ENCODE results near the gene SMARCA2.

Gene SMARCA2

GRCh38 chr9:2015581-2016407 is 647 bp downstream of the SMARCA2 start:
- DNase-seq (ENCODE audit: low read depth) = peak; percentile 20

GRCh38 chr9:2016408-2017330 is 1.5 kb downstream of the SMARCA2 start:
- DNase-seq (ENCODE audit: low read depth) = peak; percentile 79

GRCh38 chr9:2017331-2018161 is 2.4 kb downstream of the SMARCA2 start:
- peak; percentile 76 for DNase-seq (ENCODE audit: low read depth)

- DNase-seq (ENCODE audit: low read depth) = no peak
Observed at GRCh38 chr9:2018162-2018643, 3.1 kb downstream of the SMARCA2 start.

- DNase-seq (ENCODE audit: low read depth) = no peak
Observed at GRCh38 chr9:2018764-2019558, 3.8 kb downstream of the SMARCA2 start.

- no peak for DNase-seq (ENCODE audit: low read depth)
Observed at GRCh38 chr9:2019723-2020122, 4.6 kb downstream of the SMARCA2 start.

DNA sequence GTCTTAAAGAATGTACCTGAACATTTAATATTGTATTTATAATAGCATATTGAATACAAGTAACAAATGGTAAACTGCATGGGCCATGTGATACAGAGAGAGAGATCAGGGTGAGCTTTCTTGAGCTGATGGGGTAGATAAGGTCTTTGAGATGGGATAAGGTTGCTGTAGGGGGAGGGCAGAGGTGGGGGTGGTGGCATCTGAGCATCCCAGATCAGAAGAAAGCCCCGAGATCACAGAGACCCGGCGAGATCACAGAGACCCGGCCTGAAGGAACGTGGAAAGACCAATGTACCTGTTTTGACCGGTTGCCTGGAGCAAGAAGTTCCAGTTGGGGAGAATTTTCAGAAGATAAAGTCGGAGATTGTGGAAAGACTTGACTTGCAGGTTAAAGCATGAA is 6.6 kb downstream of the SMARCA2 start:
- no peak for DNase-seq (ENCODE audit: low read depth)

DNA sequence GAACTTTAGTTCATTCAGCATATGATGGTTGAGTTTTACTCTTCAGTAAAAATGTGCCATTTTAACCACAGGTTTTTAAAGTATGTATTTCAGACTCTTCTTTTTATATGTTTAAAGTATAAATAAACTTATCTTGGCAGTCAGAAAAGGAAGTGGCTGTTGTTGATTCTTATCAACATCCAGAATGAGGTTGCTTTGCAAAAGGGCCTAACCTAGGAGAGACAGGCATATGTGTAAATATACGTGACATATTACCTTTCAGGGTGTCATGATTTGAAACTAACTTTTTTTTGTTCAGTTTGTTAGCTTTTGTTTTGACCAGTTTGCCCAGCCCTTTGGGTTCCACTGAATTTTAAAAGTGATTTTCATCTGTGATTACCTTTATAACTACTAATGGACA is 7.4 kb downstream of the SMARCA2 start:
- DNase-seq (ENCODE audit: low read depth) = peak; percentile 15

DNA sequence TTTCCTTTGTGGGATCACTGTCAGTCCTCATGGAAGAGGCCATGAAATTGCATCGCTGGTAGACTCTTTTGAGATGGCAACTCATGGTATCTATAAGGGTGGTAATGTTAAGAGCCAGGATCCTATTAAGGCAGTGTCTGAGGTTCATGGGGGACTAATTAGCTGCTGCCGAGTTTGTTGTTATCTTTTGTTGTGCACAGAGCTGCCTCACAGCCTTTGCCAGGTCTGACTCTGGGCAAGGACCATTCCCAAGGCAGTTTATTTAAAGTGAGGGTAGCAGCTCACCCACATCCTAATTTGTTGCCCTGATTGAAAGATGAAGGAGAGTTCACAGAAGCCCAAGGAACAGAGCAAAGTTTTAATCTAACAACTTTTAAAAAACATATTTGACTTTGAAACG is 7.9 kb downstream of the SMARCA2 start:
- no peak for DNase-seq (ENCODE audit: low read depth)

GRCh38 chr9:2023532-2023931 is 8.4 kb downstream of the SMARCA2 start:
- DNase-seq (ENCODE audit: low read depth) = peak; percentile 79

DNA sequence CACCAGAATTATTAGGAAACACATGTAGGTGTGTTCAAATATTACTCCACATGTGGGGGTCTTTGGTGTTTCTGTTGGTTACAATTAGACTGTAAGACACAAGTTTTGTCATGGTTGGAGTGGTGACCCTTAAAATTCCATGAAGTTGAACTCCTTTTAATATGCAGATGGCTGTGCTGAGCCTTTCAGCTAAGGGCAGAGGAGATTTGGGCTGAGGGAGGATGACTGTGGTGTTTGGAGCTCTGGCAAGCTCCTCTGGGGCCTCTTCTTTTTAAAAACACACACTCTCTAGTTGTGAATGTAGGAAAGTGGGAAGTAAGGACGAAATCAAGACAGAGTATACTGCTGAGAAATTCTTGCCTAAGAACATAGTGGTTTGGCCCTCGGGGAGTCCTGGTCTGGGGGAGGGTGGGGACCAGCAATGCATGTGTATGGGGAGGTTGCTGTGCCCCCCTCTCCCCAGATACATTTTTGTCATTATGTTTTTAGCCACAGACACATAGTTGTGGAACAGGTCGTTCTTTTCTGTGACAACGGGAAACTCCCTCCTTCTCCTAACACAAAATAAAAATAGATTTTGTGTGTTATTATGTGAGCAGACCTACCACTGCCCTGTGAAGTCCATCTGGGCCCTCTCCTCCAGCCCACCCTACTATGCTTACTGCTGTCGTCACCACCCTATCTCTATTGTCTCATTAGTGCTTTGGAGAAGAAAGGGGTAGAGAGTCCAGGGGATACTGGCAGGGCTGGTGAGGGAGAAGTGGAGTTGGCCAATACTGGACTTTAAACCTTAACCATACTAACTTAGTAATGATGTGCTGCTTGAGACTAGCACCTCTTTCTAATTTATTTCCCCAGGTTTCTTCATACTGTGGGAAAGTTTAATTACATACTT is 10.0 kb downstream of the SMARCA2 start:
- peak; percentile 12 for DNase-seq (ENCODE audit: low read depth)

GRCh38 chr9:2026220-2026997 is 11.3 kb downstream of the SMARCA2 start:
- DNase-seq (ENCODE audit: low read depth) = no peak

DNA sequence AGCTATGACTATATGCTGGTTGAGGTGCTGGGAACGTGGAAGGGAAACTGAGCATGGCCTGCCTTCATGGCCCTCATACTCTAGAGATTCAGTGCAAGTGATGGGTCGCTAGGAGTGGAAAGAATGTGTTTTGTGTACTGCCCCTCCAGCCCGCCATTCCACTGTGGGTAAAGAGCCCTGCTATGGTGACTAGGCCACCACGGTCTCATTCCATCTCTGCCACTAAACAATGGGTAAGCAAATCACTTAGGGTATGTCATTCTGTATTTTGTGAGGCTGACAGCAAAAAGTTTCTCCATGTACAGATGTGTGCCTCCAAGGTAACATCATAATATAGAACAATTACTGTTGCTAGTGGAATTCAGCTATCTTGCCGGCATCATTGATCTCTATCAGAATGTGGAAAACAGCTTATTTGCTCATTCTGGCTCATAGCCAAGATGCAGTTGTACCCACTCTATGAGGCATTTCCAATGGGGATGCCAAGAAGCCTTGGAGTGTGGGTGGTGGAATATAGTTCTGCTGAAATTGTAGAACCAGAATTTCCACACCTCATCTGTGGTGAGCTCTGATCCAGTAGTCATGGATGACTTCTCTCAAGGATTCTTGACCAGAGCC is 12.5 kb downstream of the SMARCA2 start:
- no peak for DNase-seq (ENCODE audit: low read depth)

- no peak for DNase-seq (ENCODE audit: low read depth)
Observed at GRCh38 chr9:2028888-2029287, 13.7 kb downstream of the SMARCA2 start.

DNA sequence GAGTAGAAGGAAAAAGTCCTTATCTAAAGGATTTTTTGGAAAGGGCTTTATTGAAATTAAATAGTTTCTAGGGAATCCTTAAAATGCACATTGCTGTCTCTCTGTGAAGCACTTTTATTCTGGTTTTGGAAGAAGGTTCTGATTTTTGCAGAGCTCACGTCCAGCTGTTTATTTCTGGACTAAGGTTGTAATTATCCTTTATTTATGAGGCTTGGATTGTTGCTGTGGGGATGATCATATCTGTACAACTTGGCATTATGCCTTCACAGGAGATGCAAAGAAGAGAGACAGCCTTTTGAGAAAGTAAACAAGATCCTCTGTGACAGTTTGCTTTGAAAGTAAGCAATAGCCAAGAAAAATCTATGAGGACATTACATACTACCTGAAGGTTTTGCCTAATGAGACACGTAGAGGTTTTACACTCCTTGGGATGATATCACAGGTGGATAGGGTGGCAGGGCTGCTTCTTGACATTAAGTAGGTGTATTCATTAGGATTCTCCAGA is 14.6 kb downstream of the SMARCA2 start:
- no peak for DNase-seq (ENCODE audit: low read depth)

DNA sequence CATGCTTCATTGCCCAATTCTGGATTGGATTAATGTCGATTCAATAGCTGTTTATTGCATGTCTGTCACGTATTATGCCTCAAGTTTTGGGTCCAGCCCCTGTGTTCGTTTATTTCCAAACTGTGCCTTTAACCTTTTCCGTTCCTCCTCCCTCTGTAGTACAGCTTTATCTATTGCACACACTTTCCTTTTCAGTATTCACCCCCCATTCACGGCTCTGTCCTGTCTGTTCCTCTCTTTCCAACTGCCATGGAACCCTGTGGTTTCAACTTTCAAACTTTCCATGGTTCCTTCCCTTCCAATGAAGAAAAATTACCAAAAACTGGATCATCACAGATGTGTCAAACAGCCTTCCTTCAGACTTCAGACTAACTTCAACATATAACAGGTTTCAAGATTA is 17.1 kb downstream of the SMARCA2 start:
- DNase-seq (ENCODE audit: low read depth) = no peak

- no peak for DNase-seq (ENCODE audit: low read depth)
Observed at GRCh38 chr9:2036844-2037243, 21.7 kb downstream of the SMARCA2 start.

- no peak for DNase-seq (ENCODE audit: low read depth)
Observed at GRCh38 chr9:2039294-2040180, 24.4 kb downstream of the SMARCA2 start.
